ENCODE measurements around the gene IFT43. TPM values are rescaled to one million over a fixed set of nuclear protein-coding genes. Genes with fewer than 3 reads are reported as not detected.

Gene IFT43
- total RNA-seq, 1 experiment from 2014 or later = 54.9 TPM

DNA sequence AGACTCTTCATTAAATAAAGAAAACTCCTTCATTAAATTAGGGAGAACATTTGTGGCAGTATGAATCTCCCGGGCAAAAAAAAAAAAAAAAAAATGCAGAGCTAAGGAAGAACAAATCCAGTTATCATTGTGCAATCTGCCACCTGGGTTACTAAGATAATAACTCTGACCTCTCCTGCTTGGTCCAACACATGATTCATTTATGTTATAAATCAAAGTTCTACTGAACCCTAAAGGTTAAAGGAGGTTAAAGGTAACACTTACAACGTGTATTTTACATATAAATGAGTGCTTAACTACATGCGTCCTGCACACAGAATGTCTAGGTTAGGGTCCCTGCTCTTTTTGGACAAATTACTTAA is 8.0 kb upstream of the IFT43 start:
- Histone ChIP-seq H3K27me3 (no peaks in the 10 kb centered on the region), H3K36me3 (no peaks in the 10 kb centered on the region), H3K9me3 (no peaks in the 10 kb centered on the region), H3K4me3 (no peak overlapping the region)
- no peak for DNase-seq

DNA sequence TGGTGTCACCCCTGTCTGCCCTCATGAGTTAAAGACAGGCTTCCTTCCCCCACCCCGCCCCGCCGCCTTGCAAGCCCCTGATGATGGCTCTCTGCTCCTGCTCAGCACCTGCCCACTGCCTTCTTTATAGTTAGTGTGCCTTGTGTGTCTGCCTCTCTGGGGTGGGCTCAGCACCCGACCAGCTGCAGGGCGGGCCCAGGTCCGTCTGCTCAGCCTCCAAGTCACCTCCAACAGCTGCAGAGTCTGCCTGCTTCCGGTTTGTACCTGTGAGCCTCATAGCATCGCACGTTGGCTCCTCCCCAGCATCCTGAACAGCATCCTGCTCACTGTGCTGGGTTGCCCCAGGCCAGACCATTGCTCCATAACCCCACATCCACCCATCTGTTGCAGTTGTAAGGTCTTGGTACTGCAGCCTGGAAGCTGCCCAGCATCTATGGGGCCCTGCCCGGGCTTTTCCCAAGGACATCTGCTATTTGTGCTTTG is 7.3 kb upstream of the IFT43 start:
- no peak for DNase-seq

DNA sequence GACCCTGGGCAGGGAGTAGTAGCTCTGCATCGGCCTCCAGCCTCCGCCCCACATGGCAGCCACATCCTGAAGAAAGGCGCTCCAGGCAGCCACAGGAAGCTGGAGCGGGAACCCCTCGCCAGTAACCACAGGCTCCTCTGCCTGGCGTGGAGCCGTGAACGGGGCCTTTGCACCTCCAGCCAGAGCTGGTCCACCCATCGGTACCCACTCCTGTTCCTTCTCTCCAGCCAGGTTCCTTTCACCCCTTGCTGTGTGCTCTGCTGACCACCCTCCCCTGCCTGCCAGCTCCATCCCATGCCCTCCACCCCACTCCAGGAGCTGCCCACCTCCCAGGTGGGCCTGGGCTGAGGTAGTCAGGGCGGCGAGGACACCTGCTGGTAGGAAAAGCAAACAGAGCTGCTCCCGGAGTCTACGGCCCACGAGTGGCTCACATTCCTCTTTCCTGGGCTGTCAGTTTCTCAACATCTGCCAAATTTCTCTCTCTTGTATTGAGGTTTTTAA is 6.4 kb upstream of the IFT43 start:
- Histone ChIP-seq H3K27me3 (no peaks in the 10 kb centered on the region), H3K4me3 (no peak overlapping the region), H3K36me3 (no peaks in the 10 kb centered on the region), H3K9me3 (no peaks in the 10 kb centered on the region)
- DNase-seq = no peak

More for the DNA sequence above, 7.3 kb upstream of the IFT43 start:
- H3K36me3 ChIP-seq = no peaks in the 10 kb centered on the region
- no peaks in the 10 kb centered on the region for H3K9me3 ChIP-seq
- H3K4me3 ChIP-seq = no peak overlapping the region
- no peaks in the 10 kb centered on the region for H3K27me3 ChIP-seq

DNA sequence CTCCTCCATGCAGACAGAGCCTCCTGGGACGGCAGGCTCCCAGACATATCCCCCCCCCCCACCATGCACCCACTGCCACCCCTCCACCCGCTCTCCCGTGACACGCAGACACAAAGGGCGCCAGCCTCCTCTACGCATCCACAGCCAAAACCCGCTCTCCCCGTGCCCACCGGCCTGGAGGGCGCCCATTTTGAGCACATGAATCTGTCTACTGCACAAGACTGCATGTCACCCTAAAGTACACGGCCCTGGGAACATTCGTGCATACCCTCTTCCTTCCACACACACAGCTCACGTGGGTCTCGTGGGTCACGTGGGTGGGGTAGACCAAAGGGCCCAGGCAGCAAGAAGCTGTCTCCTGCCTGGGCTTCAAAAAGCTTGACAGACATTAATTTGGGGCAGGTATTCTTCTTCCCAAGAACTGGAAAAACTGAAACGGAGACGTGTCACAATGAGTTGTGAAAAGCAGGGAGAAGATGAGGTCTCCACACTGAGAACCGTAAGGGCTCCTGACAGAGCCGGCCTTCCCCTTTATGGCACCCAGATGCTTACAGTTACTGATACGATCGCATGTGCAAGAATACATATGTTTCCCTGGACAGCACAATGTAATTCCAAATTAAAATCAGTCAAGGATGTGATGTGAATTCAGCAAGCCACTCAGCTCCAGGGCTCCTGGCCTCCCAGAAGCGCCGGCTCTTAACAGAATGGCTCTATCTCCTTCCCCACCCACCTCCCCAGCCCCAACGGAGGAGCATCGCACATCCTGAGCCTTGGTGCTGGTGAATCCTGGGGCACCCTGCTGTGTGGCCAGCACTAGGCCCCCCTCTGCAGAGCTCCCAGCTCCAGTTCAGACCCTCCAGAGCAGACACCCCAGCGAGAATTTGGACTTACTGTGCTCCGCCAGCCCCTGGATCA is 5.7 kb upstream of the IFT43 start:
- H3K9me3 ChIP-seq = no peaks in the 10 kb centered on the region
- H3K36me3 ChIP-seq = no peaks in the 10 kb centered on the region
- no peak for DNase-seq
- H3K27me3 ChIP-seq = no peaks in the 10 kb centered on the region
- no peak overlapping the region for H3K4me3 ChIP-seq

DNA sequence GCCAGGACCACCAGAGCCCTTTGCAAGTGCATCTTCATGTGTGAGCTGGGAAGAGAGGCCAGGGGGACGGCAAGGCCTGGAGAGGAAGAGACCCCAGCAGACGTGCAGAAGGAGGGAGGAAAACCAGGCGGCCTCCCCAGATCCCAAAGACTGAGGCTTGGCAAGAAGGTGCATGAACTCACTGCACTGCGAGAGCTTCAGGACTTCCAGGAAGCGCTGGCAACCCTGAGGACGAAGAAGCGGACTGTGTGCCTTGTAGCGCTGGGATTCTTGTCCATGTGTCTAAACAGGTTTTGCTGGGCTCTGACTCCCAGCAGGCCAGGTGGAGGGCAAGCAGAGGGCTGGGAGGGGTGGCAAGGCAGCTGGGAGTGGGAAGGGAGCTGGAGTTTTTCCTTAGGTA is 4.7 kb upstream of the IFT43 start:
- no peaks in the 10 kb centered on the region for H3K27me3 ChIP-seq
- no peaks in the 10 kb centered on the region for H3K36me3 ChIP-seq
- no peak for DNase-seq
- H3K9me3 ChIP-seq = no peaks in the 10 kb centered on the region
- no peak overlapping the region for H3K4me3 ChIP-seq

- H3K9me3 ChIP-seq = no peaks in the 10 kb centered on the region
- no peaks in the 10 kb centered on the region for H3K36me3 ChIP-seq
- peak; percentile 68 for DNase-seq
- no peaks in the 10 kb centered on the region for H3K27me3 ChIP-seq
- peak within 1 kb of the TSS; percentile 62 for H3K4me3 ChIP-seq
Observed at GRCh38 chr14:75981426-75982265, 3.9 kb upstream of the IFT43 start, which contains the start of gene TGFB3. Gene TGFB3, minus strand, starts transcription at chr14:75981995. Its CDS starts 1,102 bp downstream, at chr14:75980893.

DNA sequence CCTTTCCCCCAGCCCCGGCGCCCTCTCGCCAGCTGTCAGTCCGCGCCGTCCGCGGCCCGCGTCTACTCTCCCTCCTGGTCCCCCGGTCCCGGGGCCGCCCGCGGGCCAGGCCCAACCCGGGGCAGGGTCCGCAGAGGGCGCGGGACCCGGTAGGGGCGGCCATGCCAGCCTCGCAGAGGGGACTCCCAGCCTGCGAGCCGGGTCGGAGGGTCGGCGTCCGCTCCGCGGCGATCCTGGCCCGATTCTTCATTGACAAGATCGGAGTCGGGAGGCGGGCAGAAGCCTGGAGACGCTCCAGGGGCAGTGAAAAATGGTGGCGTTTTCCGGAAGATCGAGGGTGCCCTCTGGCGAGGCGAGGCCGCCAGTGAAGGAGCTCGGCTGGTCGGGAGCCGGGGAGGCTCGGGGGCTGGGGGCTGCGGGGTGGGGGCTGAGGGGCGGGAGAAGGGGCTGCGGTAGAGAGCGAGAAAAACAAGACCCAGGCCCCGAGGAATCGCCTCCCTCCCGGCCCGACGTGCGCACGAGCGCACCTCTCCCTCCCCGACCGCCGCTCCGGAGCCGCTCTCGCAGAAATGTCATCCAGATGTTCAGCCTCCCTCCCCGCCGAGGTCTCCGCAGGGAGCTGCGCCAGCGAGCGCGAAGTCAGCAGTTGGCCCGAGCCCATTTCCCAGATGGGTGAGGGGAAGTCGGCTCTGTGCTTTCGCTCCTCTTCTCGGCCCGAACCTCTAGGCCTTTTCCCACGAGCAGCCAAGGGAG is 3.1 kb upstream of the IFT43 start:
- Histone ChIP-seq H3K4me3 (peak overlapping the region; percentile 62), H3K9me3 (no peaks in the 10 kb centered on the region), H3K36me3 (no peaks in the 10 kb centered on the region), H3K27me3 (no peaks in the 10 kb centered on the region)
- peak; percentile 66 for DNase-seq

DNA sequence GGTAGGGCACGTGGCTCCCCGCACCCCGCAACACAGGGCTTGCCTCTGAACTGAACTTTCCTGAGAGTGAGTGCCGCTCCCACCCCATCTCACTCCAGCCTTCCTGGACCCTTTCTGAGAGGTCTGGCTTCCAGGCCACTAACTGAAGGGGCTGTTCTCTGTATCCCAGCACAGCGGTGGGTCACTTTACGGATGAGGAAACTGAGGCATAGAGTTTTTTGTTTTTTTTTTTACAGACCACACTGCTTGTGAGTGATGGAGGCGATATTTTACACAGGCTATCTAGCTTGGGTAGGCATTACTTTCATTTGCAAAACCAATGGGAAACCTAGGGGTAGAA is 2.6 kb upstream of the IFT43 start:
- Histone ChIP-seq H3K36me3 (no peaks in the 10 kb centered on the region), H3K27me3 (no peaks in the 10 kb centered on the region), H3K4me3 (peak overlapping the region; percentile 14; the same call in 1 of the 2 replicates), H3K9me3 (no peaks in the 10 kb centered on the region)
- no peak for DNase-seq

GRCh38 chr14:75984674-75985073 is 889 bp upstream of the IFT43 start:
- DNase-seq = no peak
- no peaks in the 10 kb centered on the region for H3K9me3 ChIP-seq
- H3K27me3 ChIP-seq = no peaks in the 10 kb centered on the region
- no peaks in the 10 kb centered on the region for H3K36me3 ChIP-seq
- H3K4me3 ChIP-seq = no peak overlapping the region

DNA sequence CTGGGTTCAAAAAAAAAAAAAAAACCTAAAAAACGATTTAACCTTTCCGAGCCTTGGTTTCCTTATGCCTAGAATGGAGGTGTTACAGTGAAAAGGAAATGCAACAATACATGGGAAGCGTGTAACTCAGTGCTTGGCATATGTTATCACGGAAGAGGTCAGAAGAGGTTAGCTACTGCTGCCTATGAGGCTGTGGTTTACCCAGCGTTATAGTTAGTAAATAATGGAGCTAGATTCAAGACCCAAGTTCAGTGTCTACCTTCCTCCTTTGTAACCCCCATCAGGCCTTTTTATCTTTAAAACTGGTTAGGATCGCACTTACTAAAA is 839 bp downstream of the IFT43 start:
- Histone ChIP-seq H3K27me3 (no peaks in the 10 kb centered on the region), H3K36me3 (no peaks in the 10 kb centered on the region), H3K4me3 (peak overlapping the region; percentile 79), H3K9me3 (no peaks in the 10 kb centered on the region)
- no peak for DNase-seq

GRCh38 chr14:75987201-75987970 is 1.8 kb downstream of the IFT43 start:
- H3K36me3 ChIP-seq = no peaks in the 10 kb centered on the region
- no peak overlapping the region for H3K4me3 ChIP-seq
- DNase-seq = no peak
- H3K9me3 ChIP-seq = no peaks in the 10 kb centered on the region
- no peaks in the 10 kb centered on the region for H3K27me3 ChIP-seq

- Histone ChIP-seq H3K9me3 (no peaks in the 10 kb centered on the region), H3K27me3 (no peaks in the 10 kb centered on the region), H3K36me3 (no peaks in the 10 kb centered on the region), H3K4me3 (no peak overlapping the region)
- DNase-seq = no peak
Observed at GRCh38 chr14:75989134-75989533, 3.6 kb downstream of the IFT43 start.

- Histone ChIP-seq H3K9me3 (no peaks in the 10 kb centered on the region), H3K4me3 (no peak overlapping the region), H3K36me3 (no peaks in the 10 kb centered on the region), H3K27me3 (no peaks in the 10 kb centered on the region)
- DNase-seq = no peak
Observed at GRCh38 chr14:75990297-75990696, 4.7 kb downstream of the IFT43 start.

- H3K27me3 ChIP-seq = no peaks in the 10 kb centered on the region
- no peak for DNase-seq
- H3K4me3 ChIP-seq = no peak overlapping the region
- H3K36me3 ChIP-seq = no peaks in the 10 kb centered on the region
- no peaks in the 10 kb centered on the region for H3K9me3 ChIP-seq
Observed at GRCh38 chr14:75991753-75992152, 6.2 kb downstream of the IFT43 start.

DNA sequence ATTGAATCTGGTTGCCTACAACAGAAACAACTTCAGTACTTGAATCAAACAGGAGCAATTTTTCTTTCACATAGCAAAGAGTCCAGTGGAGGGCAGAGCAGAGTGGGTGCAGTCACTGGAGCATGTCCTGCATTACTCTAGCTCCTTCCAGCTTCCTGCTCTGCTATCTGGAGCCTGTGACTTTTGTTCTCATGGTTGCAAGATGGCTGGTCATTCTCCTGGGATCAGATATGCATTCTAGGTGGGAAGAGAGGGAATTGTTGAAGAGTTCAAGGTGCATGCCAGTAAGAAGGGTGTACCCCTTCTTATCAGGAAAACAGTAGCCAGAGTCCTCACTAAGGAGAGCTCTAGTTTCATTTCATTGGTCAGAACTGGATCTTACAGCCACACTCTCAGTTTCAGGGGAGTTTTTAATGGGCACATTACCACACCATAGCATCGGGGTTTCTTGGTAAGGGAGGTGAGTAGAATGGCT is 8.0 kb downstream of the IFT43 start:
- no peaks in the 10 kb centered on the region for H3K27me3 ChIP-seq
- H3K36me3 ChIP-seq = no peaks in the 10 kb centered on the region
- no peaks in the 10 kb centered on the region for H3K9me3 ChIP-seq
- no peak for DNase-seq
- H3K4me3 ChIP-seq = no peak overlapping the region
